H1 (cell line): ENCODE data around the gene RAD51B. TPM values are rescaled to one million over a fixed set of nuclear protein-coding genes. Genes with fewer than 3 reads are reported as not detected.

Experiments used
- CTCF ChIA-PET: fragments of 300-600 bp; sonication (Branson Sonifier 250); formaldehyde crosslinking; loops from one replicate; lab custom pipeline; 2021; ENCODE audit not compliant: partially characterized antibody; lab: Charles Lee
- POLR2A ChIA-PET: fragments of 300-600 bp; sonication (Branson Sonifier 250); formaldehyde crosslinking; loops from one replicate; lab custom pipeline; 2021; ENCODE audit warnings: inconsistent platforms; ENCODE audit not compliant: partially characterized antibody; lab: Charles Lee
- DNase-seq, 2 experiments: peaks; one replicate each; pipeline versions ENCODE4 v3.0.0 to v3.0.0-alpha.2; 2010 to 2022; ENCODE audit warnings: low spot score in 2 of 2, low read depth in 1 of 2, mixed read lengths in 1 of 2
- FAIRE-seq: peaks from 2 replicates; lab custom pipeline; 2011; peaks lifted over from hg19 to GRCh38; lab: Jason Lieb, UNC
- H2AFZ ChIP-seq: 2 replicates; pipeline ENCODE4 v1.8.1; 2012; ENCODE audit warnings: low read length, inconsistent platforms
- H2AK5ac ChIP-seq: 2 replicates; pipeline ENCODE4 v1.6.1; 2013; ENCODE audit warnings: low read depth, low read length
- H2BK120ac ChIP-seq: replicated peaks from 2 replicates; pipeline ENCODE3; 2013; ENCODE audit warnings: low read depth, low read length, inconsistent platforms
- H2BK12ac ChIP-seq: 2 replicates; pipeline ENCODE4 v1.6.1; 2013; ENCODE audit warnings: low read depth, low read length
- H2BK15ac ChIP-seq: 2 replicates; pipeline ENCODE4 v1.6.1; 2013; ENCODE audit warnings: low read length
- H2BK20ac ChIP-seq: 2 replicates; pipeline ENCODE4 v1.6.1; 2013; ENCODE audit warnings: low read length
- H2BK5ac ChIP-seq: 2 replicates; pipeline ENCODE4 v1.6.1; 2013; ENCODE audit warnings: low read depth, low read length
- H3K14ac ChIP-seq: 2 replicates; pipeline ENCODE4 v1.6.1; 2013; ENCODE audit warnings: inconsistent platforms; ENCODE audit not compliant: insufficient read length
- H3K18ac ChIP-seq: 2 replicates; pipeline ENCODE4 v1.6.1; 2013; ENCODE audit warnings: low read length; ENCODE audit errors: extremely low read depth
- H3K23ac ChIP-seq: 2 replicates; pipeline ENCODE4 v1.6.1; 2013; ENCODE audit warnings: inconsistent platforms; ENCODE audit not compliant: insufficient read length
- H3K23me2 ChIP-seq: 2 replicates; pipeline ENCODE4 v1.6.1; 2013; ENCODE audit warnings: low read depth, low read length
- H3K27ac ChIP-seq: 2 replicates; pipeline ENCODE4 v1.6.1; 2011; ENCODE audit warnings: low read depth, low read length, inconsistent platforms
- H3K27me3 ChIP-seq, 4 experiments: replicated peaks in 1 of 4; 1 replicate in 1 of 4; 2 replicates in 3 of 4; pipeline versions ENCODE4 v1.6.1 to v1.8.1; 2011 to 2013; ENCODE audit warnings: low read length in 3 of 4, mild to moderate bottlenecking in 3 of 4, inconsistent platforms in 2 of 4, mixed read lengths in 2 of 4, moderate library complexity in 1 of 4; ENCODE audit not compliant: control insufficient read depth in 3 of 4, insufficient read depth in 3 of 4; ENCODE audit errors: extremely low read depth in 1 of 4
- H3K36me3 ChIP-seq, 4 experiments: 2 replicates each; pipeline versions ENCODE4 v1.6.1 to v1.8.1; 2011 to 2013; ENCODE audit warnings: mild to moderate bottlenecking in 4 of 4, low read length in 3 of 4, moderate library complexity in 2 of 4, control low read depth in 1 of 4, inconsistent platforms in 1 of 4; ENCODE audit not compliant: insufficient read depth in 4 of 4, control insufficient read depth in 2 of 4
- H3K4ac ChIP-seq: replicated peaks from 2 replicates; pipeline ENCODE3; 2013; ENCODE audit warnings: low read length, low read depth, mixed read lengths, inconsistent platforms; ENCODE audit not compliant: insufficient read length
- H3K4me1 ChIP-seq, 4 experiments: replicated peaks in 1 of 4; 1 replicate in 1 of 4; 2 replicates in 3 of 4; pipeline versions ENCODE4 v1.6.1 to v1.8.1; 2011 to 2013; ENCODE audit warnings: low read length in 3 of 4, inconsistent platforms in 2 of 4, mixed read lengths in 1 of 4; ENCODE audit not compliant: insufficient read depth in 4 of 4, control insufficient read depth in 3 of 4
- H3K4me2 ChIP-seq, 2 experiments: 2 replicates each; pipeline versions ENCODE4 v1.6.1 to v1.8.1; 2011 to 2013; ENCODE audit warnings: low read depth in 2 of 2, low read length in 2 of 2, control low read depth in 1 of 2, inconsistent platforms in 1 of 2, mild to moderate bottlenecking in 1 of 2; ENCODE audit not compliant: insufficient read depth in 1 of 2
- H3K4me3 ChIP-seq, 4 experiments: fragments of 200-600, 300-600 bp in 1 of 4; sonication (generic), shearing (Covaris generic), sonication (Bioruptor Twin) in 1 of 4; 2 replicates each; pipeline versions ENCODE4 v1.5.1 to v1.8.1; 2011 to 2016; ENCODE audit warnings: low read length in 4 of 4, low read depth in 3 of 4, control low read depth in 2 of 4, inconsistent platforms in 2 of 4, mild to moderate bottlenecking in 2 of 4, mixed read lengths in 1 of 4, moderate library complexity in 1 of 4; ENCODE audit not compliant: insufficient read depth in 2 of 4; ENCODE audit errors: extremely low read depth in 1 of 4
- H3K56ac ChIP-seq: replicated peaks from 2 replicates; pipeline ENCODE3; 2013; ENCODE audit warnings: low read depth, mild to moderate bottlenecking, mixed read lengths, low read length, inconsistent platforms; ENCODE audit not compliant: insufficient read length
- H3K79me1 ChIP-seq: 2 replicates; pipeline ENCODE4 v1.6.1; 2013; ENCODE audit warnings: low read depth, low read length, control low read depth
- H3K79me2 ChIP-seq, 2 experiments: 2 replicates each; pipeline versions ENCODE4 v1.6.1 to v1.8.1; 2012 to 2013; ENCODE audit warnings: low read length in 2 of 2, mild to moderate bottlenecking in 2 of 2, inconsistent platforms in 1 of 2; ENCODE audit not compliant: insufficient read depth in 2 of 2, control insufficient read depth in 1 of 2
- H3K9ac ChIP-seq, 4 experiments: replicated peaks in 1 of 4; 1 replicate in 1 of 4; 2 replicates in 3 of 4; pipeline versions ENCODE4 v1.6.1 to v1.8.1; 2011 to 2013; ENCODE audit warnings: low read depth in 3 of 4, low read length in 3 of 4, control low read depth in 2 of 4, mild to moderate bottlenecking in 2 of 4, moderate library complexity in 2 of 4, inconsistent platforms in 1 of 4; ENCODE audit errors: extremely low read depth in 1 of 4
- H3K9me3 ChIP-seq, 2 experiments: 2 replicates each; pipeline versions ENCODE4 v1.6.1 to v1.8.1; 2012 to 2013; ENCODE audit warnings: mild to moderate bottlenecking in 2 of 2, moderate library complexity in 2 of 2, control low read depth in 1 of 2, inconsistent platforms in 1 of 2, low read depth in 1 of 2, low read length in 1 of 2, mixed read lengths in 1 of 2; ENCODE audit not compliant: insufficient read depth in 2 of 2
- H4K20me1 ChIP-seq, 2 experiments: replicated peaks in 1 of 2; 2 replicates each; pipeline versions ENCODE3 to v1.8.1; 2011 to 2013; ENCODE audit warnings: inconsistent platforms in 2 of 2, low read length in 2 of 2, mild to moderate bottlenecking in 1 of 2; ENCODE audit not compliant: insufficient read depth in 2 of 2, control insufficient read depth in 1 of 2
- H4K5ac ChIP-seq: 2 replicates; pipeline ENCODE4 v1.6.1; 2013; ENCODE audit warnings: low read length, low read depth, mixed read lengths, inconsistent platforms; ENCODE audit not compliant: insufficient read length
- H4K8ac ChIP-seq: 2 replicates; pipeline ENCODE4 v1.8.0; 2013; ENCODE audit warnings: mild to moderate bottlenecking, moderate library complexity, low read length, inconsistent platforms; ENCODE audit not compliant: insufficient read depth; ENCODE audit errors: extremely low read depth
- H4K91ac ChIP-seq: replicated peaks from 2 replicates; pipeline ENCODE3; 2013; ENCODE audit warnings: low read length, mixed read lengths, inconsistent platforms; ENCODE audit not compliant: insufficient read length
- ASH2L ChIP-seq: fragments of 200-600, 300-600 bp; sonication (generic); IDR thresholded peaks from one replicate; pipeline ENCODE4 v1.7.1; 2017; ENCODE audit warnings: low read length
- ATF2 ChIP-seq: IDR thresholded peaks from 2 replicates; pipeline ENCODE4 v1.6.1; 2012; ENCODE audit warnings: low read length, inconsistent platforms
- ATF3 ChIP-seq: IDR thresholded peaks from 2 replicates; pipeline ENCODE4 v1.6.1; 2011; ENCODE audit warnings: low read depth, mild to moderate bottlenecking, low read length; ENCODE audit not compliant: insufficient read depth
- CHD2 ChIP-seq: IDR thresholded peaks from 2 replicates; pipeline ENCODE4 v1.6.1; 2012; ENCODE audit warnings: low read length, improper control_type of control experiment
- HDAC2 ChIP-seq, 2 experiments: fragments of 300-600 bp in 1 of 2; sonication (generic) in 1 of 2; IDR thresholded peaks; 2 replicates each; pipeline ENCODE4 v1.6.1; 2011 to 2012; ENCODE audit warnings: low read depth in 2 of 2, low read length in 2 of 2, mild to moderate bottlenecking in 2 of 2, moderate library complexity in 2 of 2, borderline replicate concordance in 1 of 2, inconsistent platforms in 1 of 2
- JUN ChIP-seq: IDR thresholded peaks from 2 replicates; pipeline ENCODE4 v1.6.1; 2011; ENCODE audit warnings: low read depth, mild to moderate bottlenecking, improper control_type of control experiment, low read length
- KDM1A ChIP-seq: fragments of 200-600, 300-600 bp; sonication (generic); IDR thresholded peaks from 2 replicates; pipeline ENCODE4 v1.7.1; 2016; ENCODE audit warnings: mild to moderate bottlenecking, low read length, borderline replicate concordance
- KDM5A ChIP-seq: fragments of 200-600 bp; IDR thresholded peaks from 2 replicates; pipeline ENCODE4 v1.7.1; 2012; ENCODE audit warnings: mild to moderate bottlenecking, low read length, inconsistent platforms, mixed read lengths
- RNF2 ChIP-seq: fragments of 200-900, 300-1000 bp; sonication (generic); IDR thresholded peaks from 2 replicates; pipeline ENCODE4 v1.7.1; 2016; ENCODE audit warnings: borderline replicate concordance, low read depth, mild to moderate bottlenecking, antibody characterized with exemption, low read length; ENCODE audit not compliant: poor library complexity, severe bottlenecking; ENCODE audit errors: missing control alignments
- TAF1 ChIP-seq: IDR thresholded peaks from 2 replicates; pipeline ENCODE4 v1.6.1; 2011; ENCODE audit warnings: mild to moderate bottlenecking, low read depth, low read length
- YY1 ChIP-seq: IDR thresholded peaks from 2 replicates; pipeline ENCODE4 v1.6.1; 2011; ENCODE audit warnings: low read depth, mild to moderate bottlenecking, low read length
- WGBS, 2 experiments: shearing (Covaris generic) in 1 of 2; methylation state at CpG; one replicate each; pipeline versions ENCODE4 v1.1.6 to v1.1.7; 2013 to 2015; ENCODE audit warnings: low lambda C conversion rate in 2 of 2, mixed read lengths in 2 of 2, inconsistent platforms in 1 of 2, low coverage in 1 of 2, missing lambda C conversion rate in 1 of 2; ENCODE audit not compliant: insufficient replicate concordance in 2 of 2, insufficient coverage in 1 of 2, insufficient read length in 1 of 2; ENCODE audit errors: extremely low coverage in 1 of 2, missing lambda C conversion rate in 1 of 2; 5-methylcytosine and 5-hydroxymethylcytosine counted together
- polyA plus RNA-seq, 7 experiments: library from polyadenylated mRNA; depleted of rRNA in 3 of 7; stranded (reverse) in 5 of 7; unstranded in 2 of 7; fragments of >200 nt in 5 of 7; fragments of 200-250 nt in 2 of 7; gene quantifications; 1 replicate in 5 of 7; 2 replicates in 1 of 7; 4 replicates in 1 of 7; pipeline versions ENCODE4 v1.2.1 to v1.2.3, GENCODE V29; 2011 to 2013; ENCODE audit warnings: missing spikeins in 2 of 7, mixed read lengths in 2 of 7
- total RNA-seq: library from RNA; stranded (reverse); fragmentation: NEBNext Ultra II Directional; extraction: Animal tissue kit (Norgen Biotek cat#: 25700); gene quantifications from 2 replicates; pipeline ENCODE4 v1.2.1, GENCODE V29; 2021

Gene RAD51B
- total and polyA plus RNA-seq, 2 of the 8 experiments (the other 6 are each of a cell fraction or from before 2014, with no cell fraction given): 3.9 to 14.9 TPM

- Histone ChIP-seq H2BK20ac (no peak overlapping the region), H2BK12ac (no peak overlapping the region), H3K18ac (no peak overlapping the region), H4K8ac (no peak overlapping the region), H3K23ac (no peak overlapping the region), H4K5ac (no peak overlapping the region), H3K9me3 (no peaks in the 10 kb centered on the region; a peak in 2 of 4 replicates), H2AFZ (no peak overlapping the region), H3K23me2 (no peaks in the 10 kb centered on the region), H3K27ac (no peak overlapping the region), H3K36me3 (no peaks in the 10 kb centered on the region), H2BK5ac (no peak overlapping the region), H3K27me3 (no peaks in the 10 kb centered on the region), H3K9ac (no peak overlapping the region), H4K20me1 (no peaks in the 10 kb centered on the region), H3K4me3 (no peak overlapping the region), H3K4ac (no peak overlapping the region), H4K91ac (no peak overlapping the region), H3K4me2 (no peak overlapping the region), H3K79me1 (no peaks in the 10 kb centered on the region), H2BK120ac (no peak overlapping the region), H2BK15ac (no peak overlapping the region), H3K79me2 (no peaks in the 10 kb centered on the region), H3K56ac (no peak overlapping the region), H3K14ac (no peak overlapping the region), H3K4me1 (no peaks in the 10 kb centered on the region; a peak in 1 of 7 replicates), H2AK5ac (no peak overlapping the region)
- no peak for DNase-seq
- no peak for FAIRE-seq
- ChIA-PET CTCF (no interaction called here), POLR2A (no interaction called here)
- WGBS, 2 experiments: 92% methylated on average over 6 of the region's 6 CpGs; no CpG with 5 or more reads in 1 of the 2 experiments
- TF ChIP-seq YY1: no peak
- TF ChIP-seq RNF2: no peak
- no peak for TF ChIP-seq ASH2L
- no peak for TF ChIP-seq TAF1
- no peak for TF ChIP-seq KDM1A
- TF ChIP-seq CHD2: no peak
- no peak for TF ChIP-seq JUN
- TF ChIP-seq HDAC2 (IDR thresholded peaks at IDR 0.05; ENCODE audit: borderline replicate concordance in 1 of 2, low read depth in 2 of 2, low read length in 2 of 2): no peak
- no peak for TF ChIP-seq KDM5A
- no peak for TF ChIP-seq ATF2
- TF ChIP-seq ATF3: no peak
Observed at GRCh38 chr14:68741839-68742470, 922.4 kb downstream of the RAD51B start.
